Activated CD4-positive, alpha-beta T cell treated with anti-CD3 and anti-CD28 coated beads for 48 hours (primary cell): ENCODE data around the gene RCL1.
"Not testable (repeated sequence)": the region's sequence is repeated elsewhere in the genome, so short reads cannot be mapped to it uniquely, and the experiment has no call there.

Source experiments
- DNase-seq: peaks from one replicate; pipeline ENCODE4 v3.0.0-alpha.2; 2020

Gene RCL1

GRCh38 chr9:4891674-4892073 is 98.9 kb downstream of the RCL1 start:
- no peak for DNase-seq

DNA sequence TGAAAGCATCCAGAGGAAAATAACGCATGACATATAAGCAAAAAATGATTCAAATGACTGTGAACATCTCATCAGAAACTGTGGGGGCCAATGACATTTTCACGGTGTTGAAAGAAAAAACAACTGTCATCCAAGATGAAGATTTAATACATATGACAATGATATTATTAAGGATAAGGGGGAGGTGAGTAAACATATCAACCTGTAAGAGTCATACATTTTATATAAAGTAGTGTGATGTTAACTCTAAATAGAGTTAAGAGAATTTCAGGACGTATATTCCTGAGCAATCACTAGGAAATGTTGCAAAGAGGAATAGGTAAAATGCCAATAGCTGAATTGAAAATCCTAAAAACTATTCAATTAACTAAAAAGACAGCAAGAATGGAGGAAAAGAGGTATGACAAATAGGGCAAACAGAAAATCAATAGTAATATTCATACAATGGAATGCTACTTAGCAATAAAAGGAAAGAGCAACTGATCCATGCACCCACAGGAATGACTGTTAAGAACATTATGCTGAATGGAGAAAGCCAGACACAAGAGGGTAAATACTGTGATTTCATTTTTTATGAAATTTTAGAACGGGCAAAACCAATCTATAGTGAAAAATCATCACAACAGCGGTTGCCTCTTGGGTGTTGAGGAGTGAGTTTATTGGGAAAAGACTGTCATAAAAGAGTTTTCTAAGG is 99.9 kb downstream of the RCL1 start:
- no peak for DNase-seq

DNA sequence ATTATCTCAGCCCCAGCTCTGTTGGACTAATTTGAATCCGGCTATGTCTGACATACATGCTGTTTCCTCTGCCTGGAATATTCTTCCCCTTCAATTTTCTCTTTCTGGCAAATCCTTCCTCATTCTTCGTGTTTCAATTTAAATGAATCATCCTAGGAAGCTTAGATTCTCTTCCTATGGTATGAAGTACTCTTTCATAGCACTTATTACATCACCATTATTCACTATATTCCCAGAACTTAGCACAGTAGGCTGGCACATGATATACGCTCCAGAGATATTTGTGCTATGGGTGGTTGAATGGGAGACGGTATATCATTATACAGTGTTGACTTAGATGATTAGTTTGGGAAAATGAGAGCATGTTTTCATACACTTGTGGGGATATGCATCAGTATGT is 101.3 kb downstream of the RCL1 start:
- DNase-seq = no peak

- DNase-seq = not testable (repeated sequence)
Measured at GRCh38 chr9:4899853-4900252, 107.1 kb downstream of the RCL1 start.

GRCh38 chr9:4901401-4902134 is 108.8 kb downstream of the RCL1 start:
- DNase-seq = peak; percentile 6

DNA sequence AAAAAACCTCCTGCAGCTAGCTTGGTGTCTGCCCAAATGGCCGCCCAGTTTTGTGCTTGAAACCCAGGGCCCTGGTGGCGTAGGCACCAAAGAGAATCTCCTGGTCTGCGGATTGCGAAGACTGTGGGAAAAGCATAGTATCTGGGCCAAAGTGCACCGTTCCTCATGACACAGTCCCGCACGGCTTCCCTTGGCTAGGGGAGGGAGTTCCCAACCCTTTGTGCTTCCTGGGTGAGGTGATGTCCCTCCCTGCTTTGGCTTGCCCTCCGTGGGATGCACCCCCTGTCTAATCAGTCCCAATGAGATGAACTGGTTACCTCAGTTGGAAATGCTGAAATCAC is 109.4 kb downstream of the RCL1 start:
- DNase-seq = no peak

DNA sequence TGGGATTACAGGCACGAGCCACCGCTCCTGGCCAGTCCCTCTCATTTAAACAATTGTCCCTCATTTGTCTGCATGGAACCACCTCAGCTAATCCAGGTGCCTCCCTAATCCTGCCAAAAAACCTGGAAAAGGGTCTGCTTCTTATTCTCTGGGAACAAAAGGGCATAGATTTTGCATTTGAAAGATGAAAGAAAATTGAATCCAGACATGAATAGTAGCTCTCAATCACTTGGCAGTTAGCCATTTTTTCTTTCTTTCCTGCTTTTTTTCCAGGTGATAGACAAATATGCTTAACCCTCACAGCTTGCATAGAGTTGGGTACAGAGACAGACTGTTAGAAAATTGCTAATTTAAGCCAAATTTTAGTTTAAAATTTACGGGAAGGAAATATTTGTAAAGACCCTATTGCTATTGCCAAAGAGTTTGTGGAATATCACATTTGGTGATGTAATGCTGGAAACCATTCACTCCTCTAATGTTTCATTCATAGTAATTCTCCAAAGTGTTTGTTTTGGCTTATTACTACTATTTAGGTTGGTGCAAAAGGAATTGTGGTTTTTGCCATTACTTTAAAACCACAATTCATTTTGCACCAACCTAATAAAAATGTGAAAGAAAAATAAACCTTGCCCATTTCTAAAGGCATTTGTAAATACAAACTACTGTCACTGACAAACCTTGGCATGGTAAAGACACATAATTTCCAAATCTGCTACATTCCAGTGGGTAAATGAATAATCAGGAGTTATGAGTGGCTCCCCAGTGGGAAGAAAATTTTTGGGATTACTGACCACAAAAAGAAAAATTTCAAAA is 111.8 kb downstream of the RCL1 start:
- no peak for DNase-seq

DNA sequence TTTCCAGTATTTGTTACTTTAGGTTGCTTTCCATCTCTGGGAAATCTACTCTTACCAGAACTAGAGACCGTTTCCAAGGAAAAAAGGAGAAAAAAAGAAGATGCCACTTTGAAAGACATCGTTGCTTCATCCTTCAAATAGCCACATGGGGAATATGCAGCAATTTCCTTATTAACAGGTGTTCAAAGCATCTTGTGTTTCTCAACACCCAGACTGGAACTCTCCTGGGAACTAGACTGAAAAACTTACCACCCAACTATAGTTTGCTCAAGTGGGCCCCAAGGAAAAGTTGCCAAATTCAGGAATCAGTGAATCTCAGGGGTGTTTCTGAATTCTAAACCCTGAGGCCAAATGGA is 112.4 kb downstream of the RCL1 start:
- DNase-seq = no peak
